H1 (cell line): ENCODE results near the gene TNKS2. TPM values are rescaled to one million over a fixed set of nuclear protein-coding genes. Genes with fewer than 3 reads are reported as not detected.

Source experiments
- CTCF ChIA-PET: fragments of 300-600 bp; sonication (Branson Sonifier 250); formaldehyde crosslinking; loops from one replicate; lab custom pipeline; 2021; ENCODE audit not compliant: partially characterized antibody; lab: Charles Lee
- POLR2A ChIA-PET: fragments of 300-600 bp; sonication (Branson Sonifier 250); formaldehyde crosslinking; loops from one replicate; lab custom pipeline; 2021; ENCODE audit warnings: inconsistent platforms; ENCODE audit not compliant: partially characterized antibody; lab: Charles Lee
- DNase-seq, 2 experiments: peaks; one replicate each; pipeline versions ENCODE4 v3.0.0 to v3.0.0-alpha.2; 2010 to 2022; ENCODE audit warnings: low spot score in 2 of 2, low read depth in 1 of 2, mixed read lengths in 1 of 2
- FAIRE-seq: peaks from 2 replicates; lab custom pipeline; 2011; peaks lifted over from hg19 to GRCh38; lab: Jason Lieb, UNC
- H2AFZ ChIP-seq: 2 replicates; pipeline ENCODE4 v1.8.1; 2012; ENCODE audit warnings: low read length, inconsistent platforms
- H2AK5ac ChIP-seq: 2 replicates; pipeline ENCODE4 v1.6.1; 2013; ENCODE audit warnings: low read depth, low read length
- H2BK120ac ChIP-seq: replicated peaks from 2 replicates; pipeline ENCODE3; 2013; ENCODE audit warnings: low read depth, low read length, inconsistent platforms
- H2BK12ac ChIP-seq: 2 replicates; pipeline ENCODE4 v1.6.1; 2013; ENCODE audit warnings: low read depth, low read length
- H2BK15ac ChIP-seq: 2 replicates; pipeline ENCODE4 v1.6.1; 2013; ENCODE audit warnings: low read length
- H2BK20ac ChIP-seq: 2 replicates; pipeline ENCODE4 v1.6.1; 2013; ENCODE audit warnings: low read length
- H2BK5ac ChIP-seq: 2 replicates; pipeline ENCODE4 v1.6.1; 2013; ENCODE audit warnings: low read depth, low read length
- H3K14ac ChIP-seq: 2 replicates; pipeline ENCODE4 v1.6.1; 2013; ENCODE audit warnings: inconsistent platforms; ENCODE audit not compliant: insufficient read length
- H3K18ac ChIP-seq: 2 replicates; pipeline ENCODE4 v1.6.1; 2013; ENCODE audit warnings: low read length; ENCODE audit errors: extremely low read depth
- H3K23ac ChIP-seq: 2 replicates; pipeline ENCODE4 v1.6.1; 2013; ENCODE audit warnings: inconsistent platforms; ENCODE audit not compliant: insufficient read length
- H3K23me2 ChIP-seq: 2 replicates; pipeline ENCODE4 v1.6.1; 2013; ENCODE audit warnings: low read depth, low read length
- H3K27ac ChIP-seq: 2 replicates; pipeline ENCODE4 v1.6.1; 2011; ENCODE audit warnings: low read depth, low read length, inconsistent platforms
- H3K27me3 ChIP-seq, 4 experiments: replicated peaks in 1 of 4; 1 replicate in 1 of 4; 2 replicates in 3 of 4; pipeline versions ENCODE4 v1.6.1 to v1.8.1; 2011 to 2013; ENCODE audit warnings: low read length in 3 of 4, mild to moderate bottlenecking in 3 of 4, inconsistent platforms in 2 of 4, mixed read lengths in 2 of 4, moderate library complexity in 1 of 4; ENCODE audit not compliant: control insufficient read depth in 3 of 4, insufficient read depth in 3 of 4; ENCODE audit errors: extremely low read depth in 1 of 4
- H3K36me3 ChIP-seq, 4 experiments: 2 replicates each; pipeline versions ENCODE4 v1.6.1 to v1.8.1; 2011 to 2013; ENCODE audit warnings: mild to moderate bottlenecking in 4 of 4, low read length in 3 of 4, moderate library complexity in 2 of 4, control low read depth in 1 of 4, inconsistent platforms in 1 of 4; ENCODE audit not compliant: insufficient read depth in 4 of 4, control insufficient read depth in 2 of 4
- H3K4ac ChIP-seq: replicated peaks from 2 replicates; pipeline ENCODE3; 2013; ENCODE audit warnings: low read length, low read depth, mixed read lengths, inconsistent platforms; ENCODE audit not compliant: insufficient read length
- H3K4me1 ChIP-seq, 4 experiments: replicated peaks in 1 of 4; 1 replicate in 1 of 4; 2 replicates in 3 of 4; pipeline versions ENCODE4 v1.6.1 to v1.8.1; 2011 to 2013; ENCODE audit warnings: low read length in 3 of 4, inconsistent platforms in 2 of 4, mixed read lengths in 1 of 4; ENCODE audit not compliant: insufficient read depth in 4 of 4, control insufficient read depth in 3 of 4
- H3K4me2 ChIP-seq, 2 experiments: 2 replicates each; pipeline versions ENCODE4 v1.6.1 to v1.8.1; 2011 to 2013; ENCODE audit warnings: low read depth in 2 of 2, low read length in 2 of 2, control low read depth in 1 of 2, inconsistent platforms in 1 of 2, mild to moderate bottlenecking in 1 of 2; ENCODE audit not compliant: insufficient read depth in 1 of 2
- H3K4me3 ChIP-seq, 4 experiments: fragments of 200-600, 300-600 bp in 1 of 4; sonication (generic), shearing (Covaris generic), sonication (Bioruptor Twin) in 1 of 4; 2 replicates each; pipeline versions ENCODE4 v1.5.1 to v1.8.1; 2011 to 2016; ENCODE audit warnings: low read length in 4 of 4, low read depth in 3 of 4, control low read depth in 2 of 4, inconsistent platforms in 2 of 4, mild to moderate bottlenecking in 2 of 4, mixed read lengths in 1 of 4, moderate library complexity in 1 of 4; ENCODE audit not compliant: insufficient read depth in 2 of 4; ENCODE audit errors: extremely low read depth in 1 of 4
- H3K56ac ChIP-seq: replicated peaks from 2 replicates; pipeline ENCODE3; 2013; ENCODE audit warnings: low read depth, mild to moderate bottlenecking, mixed read lengths, low read length, inconsistent platforms; ENCODE audit not compliant: insufficient read length
- H3K79me1 ChIP-seq: 2 replicates; pipeline ENCODE4 v1.6.1; 2013; ENCODE audit warnings: low read depth, low read length, control low read depth
- H3K79me2 ChIP-seq, 2 experiments: 2 replicates each; pipeline versions ENCODE4 v1.6.1 to v1.8.1; 2012 to 2013; ENCODE audit warnings: low read length in 2 of 2, mild to moderate bottlenecking in 2 of 2, inconsistent platforms in 1 of 2; ENCODE audit not compliant: insufficient read depth in 2 of 2, control insufficient read depth in 1 of 2
- H3K9ac ChIP-seq, 4 experiments: replicated peaks in 1 of 4; 1 replicate in 1 of 4; 2 replicates in 3 of 4; pipeline versions ENCODE4 v1.6.1 to v1.8.1; 2011 to 2013; ENCODE audit warnings: low read depth in 3 of 4, low read length in 3 of 4, control low read depth in 2 of 4, mild to moderate bottlenecking in 2 of 4, moderate library complexity in 2 of 4, inconsistent platforms in 1 of 4; ENCODE audit errors: extremely low read depth in 1 of 4
- H3K9me3 ChIP-seq, 2 experiments: 2 replicates each; pipeline versions ENCODE4 v1.6.1 to v1.8.1; 2012 to 2013; ENCODE audit warnings: mild to moderate bottlenecking in 2 of 2, moderate library complexity in 2 of 2, control low read depth in 1 of 2, inconsistent platforms in 1 of 2, low read depth in 1 of 2, low read length in 1 of 2, mixed read lengths in 1 of 2; ENCODE audit not compliant: insufficient read depth in 2 of 2
- H4K20me1 ChIP-seq, 2 experiments: replicated peaks in 1 of 2; 2 replicates each; pipeline versions ENCODE3 to v1.8.1; 2011 to 2013; ENCODE audit warnings: inconsistent platforms in 2 of 2, low read length in 2 of 2, mild to moderate bottlenecking in 1 of 2; ENCODE audit not compliant: insufficient read depth in 2 of 2, control insufficient read depth in 1 of 2
- H4K5ac ChIP-seq: 2 replicates; pipeline ENCODE4 v1.6.1; 2013; ENCODE audit warnings: low read length, low read depth, mixed read lengths, inconsistent platforms; ENCODE audit not compliant: insufficient read length
- H4K8ac ChIP-seq: 2 replicates; pipeline ENCODE4 v1.8.0; 2013; ENCODE audit warnings: mild to moderate bottlenecking, moderate library complexity, low read length, inconsistent platforms; ENCODE audit not compliant: insufficient read depth; ENCODE audit errors: extremely low read depth
- H4K91ac ChIP-seq: replicated peaks from 2 replicates; pipeline ENCODE3; 2013; ENCODE audit warnings: low read length, mixed read lengths, inconsistent platforms; ENCODE audit not compliant: insufficient read length
- CHD2 ChIP-seq: IDR thresholded peaks from 2 replicates; pipeline ENCODE4 v1.6.1; 2012; ENCODE audit warnings: low read length, improper control_type of control experiment
- EZH2 ChIP-seq: fragments of 200-600 bp; sonication (generic); IDR thresholded peaks from 2 replicates; pipeline ENCODE4 v1.7.1; 2012; ENCODE audit warnings: low read depth, mild to moderate bottlenecking, moderate library complexity, low read length, inconsistent platforms; ENCODE audit not compliant: severe bottlenecking
- NANOG ChIP-seq: IDR thresholded peaks from 2 replicates; pipeline ENCODE4 v1.6.1; 2011; ENCODE audit warnings: low read length, low read depth, mild to moderate bottlenecking, inconsistent platforms; ENCODE audit not compliant: insufficient read depth, poor library complexity, severe bottlenecking
- SIN3A ChIP-seq, 2 experiments: IDR thresholded peaks in 1 of 2; conservative IDR thresholded peaks in 1 of 2; 2 replicates each; pipeline ENCODE4 v1.6.1; 2011 to 2012; ENCODE audit warnings: low read length in 2 of 2, improper control_type of control experiment in 1 of 2, low read depth in 1 of 2, mild to moderate bottlenecking in 1 of 2
- TAF7 ChIP-seq: optimal IDR thresholded peaks from 2 replicates; pipeline ENCODE3; 2011; ENCODE audit warnings: low read depth, mild to moderate bottlenecking, inconsistent platforms, low read length, moderate library complexity, borderline replicate concordance
- TBP ChIP-seq: IDR thresholded peaks from 2 replicates; pipeline ENCODE4 v1.6.1; 2011; ENCODE audit warnings: low read depth, low read length, improper control_type of control experiment
- WGBS, 2 experiments: shearing (Covaris generic) in 1 of 2; methylation state at CpG; one replicate each; pipeline versions ENCODE4 v1.1.6 to v1.1.7; 2013 to 2015; ENCODE audit warnings: low lambda C conversion rate in 2 of 2, mixed read lengths in 2 of 2, inconsistent platforms in 1 of 2, low coverage in 1 of 2, missing lambda C conversion rate in 1 of 2; ENCODE audit not compliant: insufficient replicate concordance in 2 of 2, insufficient coverage in 1 of 2, insufficient read length in 1 of 2; ENCODE audit errors: extremely low coverage in 1 of 2, missing lambda C conversion rate in 1 of 2; 5-methylcytosine and 5-hydroxymethylcytosine counted together
- polyA plus RNA-seq, 7 experiments: library from polyadenylated mRNA; depleted of rRNA in 3 of 7; stranded (reverse) in 5 of 7; unstranded in 2 of 7; fragments of >200 nt in 5 of 7; fragments of 200-250 nt in 2 of 7; gene quantifications; 1 replicate in 5 of 7; 2 replicates in 1 of 7; 4 replicates in 1 of 7; pipeline versions ENCODE4 v1.2.1 to v1.2.3, GENCODE V29; 2011 to 2013; ENCODE audit warnings: missing spikeins in 2 of 7, mixed read lengths in 2 of 7
- total RNA-seq: library from RNA; stranded (reverse); fragmentation: NEBNext Ultra II Directional; extraction: Animal tissue kit (Norgen Biotek cat#: 25700); gene quantifications from 2 replicates; pipeline ENCODE4 v1.2.1, GENCODE V29; 2021

TNKS2 gene
- total and polyA plus RNA-seq, 2 of the 8 experiments (the other 6 are each of a cell fraction or from before 2014, with no cell fraction given), result 23.3 to 73.6 TPM

DNA sequence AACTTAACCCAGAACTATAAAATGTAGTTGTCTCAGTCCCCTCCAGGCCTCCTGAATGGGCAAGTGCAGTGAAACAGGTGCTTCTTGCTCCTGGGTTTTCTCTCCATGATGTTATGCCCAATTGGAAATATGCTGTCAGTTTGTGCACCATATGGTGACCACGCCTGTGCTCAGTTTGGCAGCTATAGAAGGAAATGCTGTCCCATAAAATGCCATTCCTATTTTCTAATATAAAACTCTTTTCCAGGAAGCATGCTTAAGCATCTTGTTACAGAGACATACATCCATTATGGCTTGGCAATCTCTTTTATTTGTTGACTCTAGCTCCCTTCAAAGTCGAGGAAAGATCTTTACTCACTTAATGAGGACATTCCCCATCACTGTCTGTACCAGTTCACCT, 65.9 kb downstream of the TNKS2 start:
- Histone ChIP-seq H3K4ac (no peak overlapping the region), H3K9ac (no peak overlapping the region), H2BK120ac (no peak overlapping the region), H3K9me3 (no peaks in the 10 kb centered on the region), H3K23me2 (no peaks in the 10 kb centered on the region), H2BK20ac (no peak overlapping the region), H3K18ac (no peak overlapping the region), H3K27ac (no peak overlapping the region), H3K14ac (no peak overlapping the region), H3K4me3 (no peak overlapping the region), H4K5ac (no peak overlapping the region), H3K4me2 (no peak overlapping the region), H3K36me3 (peaks cover 0 to 43% (median 18%) of the 10 kb centered on the region in 4 experiments; a peak in 6 of 8 replicates), H3K23ac (no peak overlapping the region), H4K8ac (no peak overlapping the region), H2BK15ac (no peak overlapping the region), H3K79me2 (no peaks in the 10 kb centered on the region), H2BK12ac (no peak overlapping the region), H4K20me1 (no peaks in the 10 kb centered on the region), H3K56ac (no peak overlapping the region), H2BK5ac (no peak overlapping the region), H2AFZ (no peak overlapping the region), H3K27me3 (no peaks in the 10 kb centered on the region), H3K79me1 (no peaks in the 10 kb centered on the region), H4K91ac (no peak overlapping the region), H2AK5ac (no peak overlapping the region), H3K4me1 (peaks cover 0 to 6% (median 2%) of the 10 kb centered on the region in 4 experiments; a peak in 3 of 7 replicates)
- POLR2A ChIA-PET, result interaction anchor here (1.2 to 1.3 kb wide), 2 partner anchors 9 to 23 kb away, joined by 3 read pairs; no protein-coding TSS in a partner anchor
- FAIRE-seq (no peak), DNase-seq (no peak)
- WGBS, 2 experiments, result 57% methylated on average over 2 of the region's 2 CpGs; no CpG with 5 or more reads in 1 of the 2 experiments
- TF ChIP-seq EZH2 (no peak), TBP (no peak), SIN3A (conservative IDR thresholded peaks at IDR 0.05 in 1 of 2, IDR thresholded peaks at IDR 0.05 in 1 of 2; ENCODE audit: low read depth in 1 of 2, low read length in 2 of 2) (no peak), CHD2 (no peak), TAF7 (no peak), NANOG (no peak)
- CTCF ChIA-PET, result interaction anchor here (0.8 to 2.5 kb wide), 4 partner anchors 15 to 86 kb away, joined by 3 to 9 read pairs (median 4); no protein-coding TSS in a partner anchor
